ENCODE measurements around the gene PPIL3. TPM values are rescaled to one million over a fixed set of nuclear protein-coding genes. Genes with fewer than 3 reads are reported as not detected.

PPIL3 gene
- total RNA-seq, 1 donor from 2014 or later: 18.9 TPM

- peak; percentile 64 for DNase-seq
Observed at GRCh38 chr2:200860092-200860795, 28.6 kb downstream of the PPIL3 start.

- DNase-seq: no peak
Observed at GRCh38 chr2:200856806-200857205, 32.1 kb downstream of the PPIL3 start.

- no peak for DNase-seq
Observed at GRCh38 chr2:200852605-200853004, 36.3 kb downstream of the PPIL3 start.

DNA sequence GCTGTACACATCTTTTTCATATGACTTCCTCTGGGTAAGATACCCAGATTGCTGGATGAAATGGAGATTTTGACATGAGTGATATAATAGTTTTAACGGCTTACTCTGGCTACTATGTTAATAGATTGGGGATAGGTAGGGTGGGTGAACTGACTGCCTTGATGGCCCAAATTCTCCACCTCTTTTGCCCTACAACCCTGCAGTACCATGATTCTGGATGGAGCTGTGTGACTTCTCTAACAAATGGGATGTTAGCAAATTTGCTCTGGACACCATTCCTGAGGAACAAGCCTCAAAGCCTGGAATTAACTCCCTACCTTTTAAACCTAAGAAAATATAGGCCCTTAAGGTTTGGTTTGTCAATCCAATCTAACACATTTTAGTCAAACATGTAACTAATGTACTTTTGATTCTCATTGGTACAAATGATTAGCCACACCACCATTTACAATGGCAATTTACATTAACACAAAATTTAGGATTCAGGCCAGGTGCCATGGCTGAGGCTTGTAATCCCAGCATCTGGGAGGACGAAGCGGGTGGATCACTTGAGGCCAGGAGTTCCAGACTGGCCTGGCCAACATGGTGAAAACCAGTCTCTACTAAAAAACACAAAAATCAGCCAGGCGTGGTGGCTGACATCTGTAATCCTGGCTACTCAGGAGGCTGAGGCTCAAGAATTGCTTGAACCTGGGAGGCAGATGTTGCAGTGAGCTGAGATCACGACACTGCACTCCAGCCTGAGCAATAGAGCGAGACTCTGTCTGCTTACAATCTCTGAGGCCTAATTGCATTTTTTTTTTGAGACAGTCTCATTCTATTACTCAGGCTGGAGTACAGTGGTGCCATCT lies 37.3 kb downstream of the PPIL3 start:
- DNase-seq: no peak

GRCh38 chr2:200850512-200851256 lies 38.2 kb downstream of the PPIL3 start:
- DNase-seq: no peak

DNA sequence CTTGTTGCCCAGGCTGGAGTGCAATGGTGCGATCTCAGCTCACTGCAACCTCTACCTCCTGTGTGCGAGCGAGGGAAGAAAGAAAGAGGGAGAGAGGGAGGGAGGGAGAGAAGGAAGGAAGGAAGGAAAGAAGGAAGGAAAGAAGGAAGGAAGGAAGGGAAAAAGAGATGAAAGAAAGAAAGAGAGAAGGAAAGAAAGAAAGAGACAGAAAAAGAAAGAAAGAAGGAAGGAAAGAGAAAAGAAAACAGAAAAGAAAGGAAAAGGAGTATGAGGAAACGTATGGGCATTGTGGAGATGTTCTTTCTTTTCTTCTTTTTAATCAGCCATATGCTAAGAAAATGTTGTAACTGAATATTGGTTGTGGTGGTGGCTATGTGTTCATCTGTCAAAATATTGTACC lies 40.9 kb downstream of the PPIL3 start:
- no peak for DNase-seq

GRCh38 chr2:200847269-200847668 lies 41.6 kb downstream of the PPIL3 start:
- no peak for DNase-seq

- no peak for DNase-seq
Observed at GRCh38 chr2:200845669-200846325, 43.1 kb downstream of the PPIL3 start.

DNA sequence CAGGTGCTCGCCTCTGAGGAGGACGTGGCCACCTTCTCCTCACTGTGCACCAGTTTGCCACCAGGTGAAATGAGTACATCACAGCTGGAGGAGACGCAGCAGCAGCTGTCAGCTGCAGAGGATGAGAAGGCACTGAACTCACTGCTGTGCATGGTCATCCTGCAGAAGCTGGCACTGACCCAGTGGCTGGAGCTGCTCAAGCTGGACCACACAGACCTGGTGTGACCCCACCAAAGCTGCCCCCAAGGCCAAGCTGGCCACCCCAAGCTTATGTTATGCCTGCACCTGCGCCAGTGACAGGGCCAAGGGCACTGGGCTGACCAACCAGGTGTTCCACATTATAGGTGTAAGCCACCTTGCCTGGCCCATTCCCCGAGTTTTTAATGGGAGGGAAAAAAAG lies 43.7 kb downstream of the PPIL3 start:
- DNase-seq: no peak

GRCh38 chr2:200843993-200844948 lies 44.6 kb downstream of the PPIL3 start:
- DNase-seq: no peak

DNA sequence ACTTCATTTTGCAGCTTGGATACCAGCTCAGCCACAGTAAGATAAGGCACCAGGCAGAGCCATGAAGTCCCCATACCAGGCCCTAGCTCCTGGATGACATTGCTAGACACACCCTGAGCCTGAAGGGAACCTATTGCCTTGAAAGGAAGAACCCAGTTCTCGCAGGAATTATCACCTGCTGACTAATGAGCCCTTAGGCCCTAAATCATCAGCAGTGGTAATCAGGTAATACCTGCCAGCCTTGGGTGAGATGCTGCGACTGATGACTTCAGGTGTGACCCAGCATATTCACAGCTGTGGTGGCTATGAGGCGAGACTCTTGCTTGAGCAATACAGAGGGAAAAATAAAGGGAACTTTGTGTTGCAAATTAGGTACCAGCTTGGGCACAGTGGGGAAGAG lies 49.4 kb downstream of the PPIL3 start:
- DNase-seq: no peak

GRCh38 chr2:200834701-200835100 lies 54.2 kb downstream of the PPIL3 start:
- no peak for DNase-seq

DNA sequence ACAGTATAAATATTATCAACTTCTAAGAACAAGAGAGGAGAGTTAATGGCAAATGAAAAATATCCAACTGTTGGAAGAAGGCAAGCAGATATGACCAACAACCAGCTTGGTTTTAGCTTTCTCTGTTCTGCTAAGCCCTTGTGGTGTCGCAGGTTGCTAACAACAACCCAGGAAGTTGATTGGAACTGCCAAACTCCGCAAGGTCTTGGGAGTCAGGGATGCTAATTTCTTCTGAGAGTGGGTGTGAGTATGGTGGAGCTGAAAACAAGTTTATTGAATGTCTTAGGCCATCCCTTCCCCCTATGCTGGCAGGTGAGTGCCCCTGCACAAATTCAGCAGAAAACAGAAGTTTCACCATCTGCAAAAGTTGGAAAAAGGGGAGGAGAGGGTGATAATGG lies 59.6 kb downstream of the PPIL3 start:
- no peak for DNase-seq

DNA sequence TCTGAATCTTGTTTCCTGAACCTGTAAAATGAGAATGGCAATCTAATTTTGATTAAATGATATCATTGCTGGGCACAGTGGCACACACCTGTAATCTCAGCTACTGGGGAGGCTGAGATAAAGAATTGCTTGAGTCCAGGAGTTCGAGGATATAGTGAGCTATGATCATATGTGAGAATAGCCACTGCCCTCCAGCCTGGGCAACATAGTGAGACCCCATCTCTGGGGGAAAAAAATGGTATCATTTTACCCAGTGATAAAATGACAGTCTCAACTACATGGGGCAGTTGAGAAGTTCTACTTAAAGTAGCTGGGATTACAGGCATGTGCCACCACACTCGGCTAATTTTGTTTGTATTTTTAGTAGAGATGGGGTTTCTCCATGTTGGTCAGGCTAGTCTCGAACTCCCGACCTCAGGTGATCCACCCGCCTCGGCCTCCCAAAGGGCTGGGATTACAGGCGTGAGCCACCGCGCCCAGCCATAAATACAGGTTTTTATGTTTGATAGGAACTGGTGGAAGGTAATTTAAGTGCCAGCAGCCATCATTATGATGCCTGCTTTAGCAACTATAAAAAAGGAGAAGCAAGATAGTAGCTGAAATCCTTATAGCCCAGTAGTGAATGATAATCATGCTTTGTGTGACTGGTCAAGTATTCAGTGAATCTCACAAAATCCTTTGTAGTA lies 60.2 kb downstream of the PPIL3 start:
- no peak for DNase-seq

DNA sequence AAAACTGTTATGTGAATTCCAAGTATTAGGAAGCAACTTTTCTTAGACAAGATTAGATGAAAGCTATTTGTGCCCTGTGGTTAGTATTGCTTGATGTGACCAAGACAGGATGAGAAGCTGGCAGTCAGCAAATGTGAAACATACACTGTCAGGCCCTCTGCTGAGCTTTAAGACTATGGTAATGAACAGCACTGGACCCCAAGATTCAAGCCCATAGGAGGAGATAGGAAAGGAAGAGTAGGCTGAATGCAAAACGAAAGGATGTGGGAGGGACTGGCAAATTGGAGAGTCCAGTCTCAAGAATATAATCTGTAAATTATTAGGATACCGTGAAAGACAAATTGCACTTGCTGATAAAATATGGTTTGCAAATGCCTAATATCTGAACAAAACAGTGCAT lies 60.8 kb downstream of the PPIL3 start:
- no peak for DNase-seq

DNA sequence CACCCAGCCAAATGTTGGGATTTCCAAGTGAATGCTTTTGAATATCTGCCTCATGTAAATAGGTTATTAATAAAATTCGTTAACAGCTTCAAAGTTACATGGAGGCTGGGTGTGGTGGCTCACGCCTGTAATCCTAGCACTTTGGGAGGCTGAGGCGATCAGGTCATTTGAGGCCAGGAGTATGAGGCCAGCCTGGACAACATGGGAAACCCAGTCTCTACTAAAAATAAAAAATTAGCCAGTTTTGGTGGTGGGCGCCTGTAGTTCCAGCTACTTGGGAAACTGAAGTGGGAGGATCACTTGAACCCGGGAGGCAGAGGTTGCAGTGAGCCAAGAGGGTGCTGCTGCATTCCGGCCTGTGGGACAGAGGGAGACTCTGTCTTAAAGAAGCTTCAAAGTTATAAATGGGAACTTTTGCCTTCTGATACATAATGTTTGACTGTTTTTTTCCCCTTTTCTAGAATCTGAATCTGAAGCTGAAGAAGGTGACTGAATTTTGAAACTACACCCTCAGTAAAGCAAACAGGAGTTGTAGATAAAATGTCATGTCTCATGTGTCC lies 67.1 kb downstream of the PPIL3 start:
- no peak for DNase-seq
